ENCODE measurements around the gene PRSS38.

Gene PRSS38

DNA sequence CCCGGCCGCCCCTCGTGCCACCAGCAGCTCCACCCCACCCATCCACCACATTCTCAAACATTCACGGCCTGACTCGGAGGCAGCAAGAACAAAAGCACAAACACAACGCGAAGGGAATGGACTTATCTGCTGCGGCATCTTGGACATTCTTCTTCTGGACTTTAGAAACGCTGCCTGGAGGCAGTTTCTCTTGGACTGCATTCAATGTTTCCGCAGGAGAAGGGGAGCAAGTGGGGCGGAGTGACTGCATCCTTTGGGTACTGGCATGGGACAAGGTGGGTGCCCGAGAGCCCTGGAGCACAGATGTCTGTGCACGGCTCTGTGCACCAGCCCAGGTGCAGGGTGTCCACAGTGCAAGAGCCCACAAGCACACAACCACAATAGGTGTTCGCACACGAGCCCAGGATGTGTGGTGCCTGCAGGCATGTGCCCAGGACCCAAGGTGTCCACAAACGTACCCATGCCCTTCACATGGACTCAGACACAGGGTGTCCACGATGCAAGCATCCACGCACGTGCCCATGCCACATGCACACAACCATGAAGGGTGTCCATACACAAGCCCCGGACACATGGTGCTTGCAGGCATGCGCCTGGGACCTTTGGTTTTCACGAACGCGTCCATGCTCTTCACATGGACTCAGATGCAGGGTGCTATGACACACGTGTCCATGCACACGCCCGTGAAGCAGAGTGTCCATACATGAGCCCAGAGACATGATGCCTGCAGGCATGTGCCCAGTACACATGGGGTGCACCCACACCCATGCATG, 78.7 kb downstream of the PRSS38 start:
- in situ Hi-C loops (cut with HindIII; ENCODE audit: low sequenced_read_pairs): no loop called here

DNA sequence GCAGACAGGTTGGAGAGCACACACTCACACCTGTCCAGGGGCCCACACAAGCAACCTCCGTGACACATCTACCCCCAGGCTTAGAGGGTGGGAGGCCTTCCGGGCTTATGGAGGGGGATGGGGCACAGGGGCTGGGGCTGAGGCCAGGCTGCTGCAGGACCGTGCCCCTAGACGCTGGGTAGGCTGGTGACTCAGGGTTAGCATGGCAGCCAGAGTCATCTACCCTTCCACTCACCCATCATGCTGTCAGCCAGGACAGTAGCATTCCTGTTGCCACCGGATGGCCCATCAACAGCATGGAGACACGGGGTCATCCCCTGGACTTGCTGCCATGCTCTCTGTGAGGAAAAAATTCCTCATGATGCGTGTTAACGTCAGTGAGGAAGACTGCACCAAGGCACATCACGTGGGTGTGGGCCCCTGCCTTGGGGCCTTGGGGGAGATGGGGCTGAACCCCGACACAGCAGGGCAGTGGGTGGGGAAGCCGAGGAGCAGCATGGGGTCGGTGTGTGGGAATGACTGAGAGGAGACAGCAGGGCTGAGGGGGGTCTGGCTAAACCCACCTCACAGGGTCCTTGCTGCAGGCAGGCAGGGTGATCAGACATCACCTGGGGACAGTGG, 79.5 kb downstream of the PRSS38 start:
- in situ Hi-C loops (cut with HindIII; ENCODE audit: low sequenced_read_pairs): no loop called here

Measured in DLD1 (cell line).